Mucosa of rectum (tissue), 2 donors: Measurements from ENCODE around the gene CHCHD6.

Experiments used
- H3K27ac ChIP-seq, 2 donors: one replicate each; pipeline ENCODE4 v1.7.0; 2013; ENCODE audit warnings: inconsistent platforms in 2 of 2, low read depth in 2 of 2, low read length in 2 of 2
- H3K27me3 ChIP-seq, 2 donors: one replicate each; pipeline ENCODE4 v1.7.0; 2013; ENCODE audit warnings: low read length in 2 of 2; ENCODE audit not compliant: control insufficient read depth in 2 of 2, insufficient read depth in 2 of 2
- H3K36me3 ChIP-seq, 2 donors: one replicate each; pipeline ENCODE4 v1.7.0; 2013; ENCODE audit warnings: low read length in 2 of 2; ENCODE audit not compliant: control insufficient read depth in 2 of 2, insufficient read depth in 2 of 2
- H3K4me1 ChIP-seq, 2 donors: one replicate each; pipeline ENCODE4 v1.7.0; 2013; ENCODE audit warnings: low read length in 2 of 2, mild to moderate bottlenecking in 1 of 2; ENCODE audit not compliant: control insufficient read depth in 2 of 2, insufficient read depth in 2 of 2
- H3K4me3 ChIP-seq, 2 donors: one replicate each; pipeline ENCODE4 v1.7.0; 2013; ENCODE audit warnings: low read length in 2 of 2
- H3K9ac ChIP-seq, 2 donors: one replicate each; pipeline ENCODE4 v1.7.0; 2013; ENCODE audit warnings: low read length in 2 of 2, low read depth in 1 of 2, mild to moderate bottlenecking in 1 of 2
- H3K9me3 ChIP-seq, 2 donors: one replicate each; pipeline ENCODE4 v1.7.0; 2013; ENCODE audit warnings: low read length in 2 of 2; ENCODE audit not compliant: control insufficient read depth in 2 of 2
- donor health status: healthy.
- donor health status: Normal muscosa, but diverticular disease.

CHCHD6 gene

GRCh38 chr3:126993436-126993835 lies 289.4 kb downstream of the CHCHD6 start:
- Histone ChIP-seq H3K4me3 (no peak overlapping the region), H3K4me1 (peaks cover 4 to 6% of the 10 kb centered on the region in 2 donors), H3K27ac (no peak overlapping the region), H3K27me3 (no peaks in the 10 kb centered on the region), H3K36me3 (peaks cover 0 to 6% of the 10 kb centered on the region in 2 donors), H3K9ac (no peak overlapping the region), H3K9me3 (no peaks in the 10 kb centered on the region)

DNA sequence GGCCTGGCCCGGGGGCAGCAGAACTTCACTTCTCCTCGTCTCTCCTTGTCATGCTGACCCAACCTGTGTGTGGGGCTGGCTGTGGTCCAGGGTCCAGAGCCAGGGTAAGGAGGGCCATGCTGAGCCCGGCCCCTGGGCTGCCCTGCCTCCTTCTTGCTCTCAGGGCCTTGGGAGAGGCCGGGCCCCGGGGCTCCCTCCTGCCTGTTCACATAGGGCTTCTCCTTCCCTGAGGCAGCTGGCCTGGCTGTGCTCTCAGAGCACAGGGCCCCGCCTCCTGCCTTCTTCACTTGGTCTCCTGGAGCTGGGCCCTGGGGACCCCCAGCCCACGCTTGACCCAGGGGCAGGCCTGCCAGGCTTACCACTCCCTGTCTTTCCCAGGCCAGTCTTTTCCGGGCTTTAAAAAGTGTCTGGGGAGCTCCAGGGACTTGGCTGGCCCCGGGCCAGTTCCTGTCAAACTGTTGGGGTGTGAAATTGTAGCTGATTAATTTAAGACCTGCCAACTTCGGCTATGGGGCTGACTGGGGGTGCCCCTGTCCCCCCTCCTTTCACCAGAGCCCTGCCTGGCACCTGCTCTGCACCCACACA lies 290.7 kb downstream of the CHCHD6 start:
- H3K9me3 ChIP-seq: no peaks in the 10 kb centered on the region
- H3K4me1 ChIP-seq: peaks cover 10 to 14% of the 10 kb centered on the region in 2 donors
- no peak overlapping the region for H3K9ac ChIP-seq
- no peaks in the 10 kb centered on the region for H3K27me3 ChIP-seq
- no peak overlapping the region for H3K4me3 ChIP-seq
- H3K36me3 ChIP-seq: no peaks in the 10 kb centered on the region
- H3K27ac ChIP-seq: no peak overlapping the region

GRCh38 chr3:126995254-126995780 lies 291.3 kb downstream of the CHCHD6 start:
- Histone ChIP-seq H3K27me3 (no peaks in the 10 kb centered on the region), H3K4me1 (peaks cover 10 to 14% of the 10 kb centered on the region in 2 donors), H3K4me3 (no peak overlapping the region), H3K9ac (no peak overlapping the region), H3K9me3 (no peaks in the 10 kb centered on the region), H3K36me3 (no peaks in the 10 kb centered on the region), H3K27ac (no peak overlapping the region)

DNA sequence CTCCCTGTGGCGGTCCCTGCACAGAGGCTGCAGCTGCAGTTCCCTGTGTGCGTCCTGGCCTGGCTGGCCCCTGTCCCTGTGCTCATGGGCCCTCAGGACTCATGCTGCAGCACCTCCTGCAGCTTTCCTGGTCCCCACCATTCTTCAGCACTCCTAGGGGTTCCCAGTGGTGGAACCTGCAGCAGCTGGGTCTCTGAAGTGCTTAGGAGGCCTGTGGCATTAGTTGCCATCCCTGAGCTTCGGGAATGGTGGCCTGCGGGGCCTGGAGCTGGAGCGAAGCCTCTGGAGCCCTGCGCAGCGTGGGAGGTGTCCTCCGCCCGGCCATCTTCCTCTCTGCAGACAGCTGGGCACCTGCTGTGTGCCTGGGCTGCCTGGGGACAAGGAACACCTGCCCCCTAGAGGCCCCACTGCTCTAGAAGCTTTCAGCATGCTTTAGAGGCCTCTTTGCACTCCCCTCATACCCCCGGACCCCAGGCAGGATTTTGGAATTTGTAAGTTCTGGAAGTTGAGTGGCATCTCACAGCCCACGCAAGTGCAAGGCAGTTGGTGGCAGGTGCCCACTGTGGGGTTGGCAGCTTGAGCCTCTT lies 292.0 kb downstream of the CHCHD6 start:
- Histone ChIP-seq H3K27ac (no peak overlapping the region), H3K4me1 (peaks cover 10 to 14% of the 10 kb centered on the region in 2 donors)

GRCh38 chr3:126996905-126997304 lies 292.9 kb downstream of the CHCHD6 start:
- no peaks in the 10 kb centered on the region for H3K9me3 ChIP-seq
- no peaks in the 10 kb centered on the region for H3K27me3 ChIP-seq
- no peak overlapping the region for H3K4me3 ChIP-seq
- peaks cover 10 to 17% of the 10 kb centered on the region in 2 donors for H3K4me1 ChIP-seq
- H3K36me3 ChIP-seq: no peaks in the 10 kb centered on the region
- no peak overlapping the region for H3K9ac ChIP-seq
- H3K27ac ChIP-seq: no peak overlapping the region

More for the DNA sequence above, 292.0 kb downstream of the CHCHD6 start:
- Histone ChIP-seq H3K9me3 (no peaks in the 10 kb centered on the region), H3K27me3 (no peaks in the 10 kb centered on the region), H3K36me3 (no peaks in the 10 kb centered on the region), H3K9ac (no peak overlapping the region), H3K4me3 (no peak overlapping the region)

GRCh38 chr3:126997455-126998038 lies 293.5 kb downstream of the CHCHD6 start:
- H3K27ac ChIP-seq: no peak overlapping the region
- no peaks in the 10 kb centered on the region for H3K36me3 ChIP-seq
- H3K4me3 ChIP-seq: no peak overlapping the region
- H3K27me3 ChIP-seq: no peaks in the 10 kb centered on the region
- no peak overlapping the region for H3K9ac ChIP-seq
- no peaks in the 10 kb centered on the region for H3K9me3 ChIP-seq
- H3K4me1 ChIP-seq: peaks cover 10 to 20% of the 10 kb centered on the region in 2 donors

DNA sequence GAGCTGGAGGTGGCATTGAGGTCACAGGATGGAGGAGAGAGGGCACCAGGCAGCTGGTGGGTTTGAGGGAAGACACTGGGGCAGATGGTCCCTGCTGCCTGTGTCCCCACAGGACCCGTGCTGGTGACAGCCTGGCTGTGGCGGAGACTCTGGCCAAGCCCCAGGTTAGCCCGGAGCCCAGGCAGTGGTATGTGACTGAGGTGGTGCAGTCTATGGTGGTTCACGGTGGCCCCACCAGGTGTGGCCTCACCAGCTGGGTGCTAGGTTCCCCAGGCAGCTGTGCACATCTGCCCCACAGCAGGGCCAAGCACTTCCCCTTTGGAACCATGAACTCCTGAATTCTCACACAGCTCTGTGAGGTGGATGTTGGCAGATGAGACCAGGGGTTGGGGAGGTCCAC lies 294.3 kb downstream of the CHCHD6 start:
- H3K9ac ChIP-seq: no peak overlapping the region

DNA sequence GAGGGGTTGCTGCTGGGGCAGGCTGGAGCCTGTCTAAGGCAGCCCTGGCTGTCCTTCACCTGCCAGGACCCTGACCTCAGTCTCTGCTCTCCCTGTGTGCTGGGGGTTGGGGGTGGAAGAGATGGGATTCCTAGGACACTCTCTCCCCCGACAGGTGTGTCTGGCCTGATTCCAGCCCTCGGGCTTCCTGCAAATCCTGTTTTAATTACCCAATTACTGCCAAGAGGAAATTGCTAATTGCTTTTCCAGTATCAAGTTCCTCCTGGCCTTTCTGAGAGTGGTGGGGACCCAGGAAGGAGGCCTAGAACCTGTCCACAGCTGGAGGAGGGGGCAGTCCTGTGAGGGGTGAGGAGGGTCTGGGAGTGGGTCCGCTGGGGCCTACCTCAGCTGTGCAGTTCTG lies 294.7 kb downstream of the CHCHD6 start:
- H3K27ac ChIP-seq: no peak overlapping the region
- H3K9me3 ChIP-seq: no peaks in the 10 kb centered on the region
- no peak overlapping the region for H3K4me3 ChIP-seq
- peaks cover 10 to 22% of the 10 kb centered on the region in 2 donors for H3K4me1 ChIP-seq
- H3K9ac ChIP-seq: no peak overlapping the region
- H3K27me3 ChIP-seq: no peaks in the 10 kb centered on the region
- no peaks in the 10 kb centered on the region for H3K36me3 ChIP-seq

More for the DNA sequence above, 294.3 kb downstream of the CHCHD6 start:
- H3K4me3 ChIP-seq: no peak overlapping the region
- no peak overlapping the region for H3K27ac ChIP-seq
- H3K27me3 ChIP-seq: no peaks in the 10 kb centered on the region
- peaks cover 10 to 22% of the 10 kb centered on the region in 2 donors for H3K4me1 ChIP-seq
- no peaks in the 10 kb centered on the region for H3K9me3 ChIP-seq
- H3K36me3 ChIP-seq: no peaks in the 10 kb centered on the region

DNA sequence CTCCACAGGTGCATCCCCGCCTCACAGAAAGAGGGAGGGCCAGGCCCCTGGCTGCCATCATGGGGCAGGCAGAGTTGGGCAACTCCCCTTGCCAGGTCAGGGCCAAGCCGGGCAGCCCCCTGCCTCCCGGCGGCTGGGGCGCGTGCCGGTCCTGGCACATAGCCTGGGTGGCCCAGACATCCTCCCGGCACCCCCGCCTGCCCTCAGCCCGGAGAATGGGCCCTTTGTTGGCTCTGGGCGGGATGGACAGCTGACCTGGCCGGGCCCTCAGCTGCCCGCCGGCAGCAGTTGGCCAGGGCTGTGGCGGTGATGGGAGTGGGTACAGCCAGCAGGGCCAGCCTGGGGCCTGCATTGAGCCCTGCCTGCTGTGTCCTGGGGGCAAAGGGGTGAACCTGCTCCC lies 295.3 kb downstream of the CHCHD6 start:
- Histone ChIP-seq H3K27me3 (no peaks in the 10 kb centered on the region), H3K27ac (no peak overlapping the region), H3K4me1 (peaks cover 10 to 20% of the 10 kb centered on the region in 2 donors), H3K4me3 (no peak overlapping the region), H3K9me3 (no peaks in the 10 kb centered on the region), H3K9ac (no peak overlapping the region), H3K36me3 (no peaks in the 10 kb centered on the region)

GRCh38 chr3:127000119-127000518 lies 296.1 kb downstream of the CHCHD6 start:
- Histone ChIP-seq H3K9me3 (no peaks in the 10 kb centered on the region), H3K9ac (no peak overlapping the region), H3K27me3 (no peaks in the 10 kb centered on the region), H3K4me3 (no peak overlapping the region), H3K27ac (no peak overlapping the region), H3K36me3 (no peaks in the 10 kb centered on the region), H3K4me1 (peaks cover 10 to 20% of the 10 kb centered on the region in 2 donors)
